GM19395 (cell line): ENCODE measurements around the gene PPIE.
"Not testable (repeated sequence)": the region's sequence is repeated elsewhere in the genome, so short reads cannot be mapped to it uniquely, and the experiment has no call there.

Experiments used
- ATAC-seq: cut with Tn5 transposase; IDR thresholded peaks from one replicate; pipeline ENCODE4 v1.9.1; 2021; ENCODE audit warnings: mild to moderate bottlenecking, moderate library complexity; ENCODE audit not compliant: unreplicated experiment

The PPIE gene

DNA sequence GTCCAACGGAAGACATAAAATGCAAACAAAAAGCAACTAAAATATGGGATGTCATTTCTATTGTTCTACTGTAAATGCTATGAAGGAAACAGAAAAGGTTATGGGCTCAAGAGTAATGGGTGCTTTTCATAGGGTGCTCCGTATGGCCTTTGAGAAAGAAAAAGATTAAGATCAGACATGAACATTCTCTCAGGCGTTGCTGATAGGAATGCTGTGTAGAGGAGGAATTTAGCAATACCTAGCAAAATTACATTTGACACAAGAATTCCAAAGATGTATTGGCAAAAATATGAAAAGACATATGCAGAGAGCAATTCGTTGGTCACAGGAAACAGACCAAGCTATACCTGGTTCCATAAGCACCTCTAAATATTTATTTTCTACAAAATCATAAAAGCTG lies 38.2 kb downstream of the PPIE start:
- ATAC-seq: no peak

DNA sequence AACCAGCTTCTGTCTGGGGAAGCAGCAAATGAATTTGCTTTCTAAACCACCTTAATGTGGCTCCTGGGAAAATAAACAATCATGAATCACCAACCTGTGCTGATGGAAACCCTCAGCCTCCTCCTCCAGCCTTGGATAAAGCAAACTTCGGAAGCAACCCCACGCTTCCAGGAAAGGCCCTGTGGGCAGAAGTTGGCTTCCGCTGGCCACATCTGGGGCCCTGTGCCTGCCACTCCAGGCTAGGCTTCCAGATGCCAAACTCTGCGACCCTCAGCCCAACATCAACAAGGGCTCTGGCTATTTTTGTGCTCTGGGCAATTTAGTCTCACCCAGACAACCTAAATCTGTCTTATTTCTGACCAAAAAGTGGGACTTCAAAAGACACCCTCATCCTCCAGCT lies 38.6 kb downstream of the PPIE start:
- no peak for ATAC-seq

GRCh38 chr1:39777896-39778295 lies 39.2 kb downstream of the PPIE start:
- not testable (repeated sequence) for ATAC-seq

DNA sequence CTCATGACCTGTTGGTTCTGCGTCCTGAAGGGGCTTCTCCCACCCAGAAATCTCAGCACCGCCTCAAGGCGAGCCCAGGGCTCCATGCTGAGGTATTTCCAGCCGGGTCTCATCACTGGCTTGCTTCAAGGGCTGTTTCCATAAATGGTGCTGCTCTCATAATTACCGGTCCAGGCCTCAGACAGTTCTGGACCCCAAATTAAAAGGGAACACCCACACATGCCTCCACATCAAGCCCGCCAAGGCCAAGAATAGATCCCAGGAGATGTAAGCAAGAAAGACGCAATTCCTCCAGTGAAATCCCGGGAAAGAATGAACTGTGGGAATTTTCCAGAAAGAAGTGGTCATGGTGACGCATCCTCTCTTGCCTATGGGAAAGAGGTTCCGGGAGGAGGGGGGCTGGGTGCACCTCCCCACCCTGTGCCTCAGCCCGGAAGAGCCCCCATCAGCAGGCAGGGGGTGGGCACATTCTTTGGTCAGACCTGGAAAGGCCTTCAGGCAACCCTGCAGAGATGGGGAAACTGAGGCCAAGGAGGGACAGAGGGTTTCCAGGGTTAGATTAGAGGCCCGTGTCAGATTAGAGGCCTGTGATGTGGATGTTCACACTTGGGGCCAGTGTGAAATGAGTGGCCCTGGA lies 39.9 kb downstream of the PPIE start:
- ATAC-seq: not testable (repeated sequence)

GRCh38 chr1:39779137-39779536 lies 40.5 kb downstream of the PPIE start:
- ATAC-seq: no peak

DNA sequence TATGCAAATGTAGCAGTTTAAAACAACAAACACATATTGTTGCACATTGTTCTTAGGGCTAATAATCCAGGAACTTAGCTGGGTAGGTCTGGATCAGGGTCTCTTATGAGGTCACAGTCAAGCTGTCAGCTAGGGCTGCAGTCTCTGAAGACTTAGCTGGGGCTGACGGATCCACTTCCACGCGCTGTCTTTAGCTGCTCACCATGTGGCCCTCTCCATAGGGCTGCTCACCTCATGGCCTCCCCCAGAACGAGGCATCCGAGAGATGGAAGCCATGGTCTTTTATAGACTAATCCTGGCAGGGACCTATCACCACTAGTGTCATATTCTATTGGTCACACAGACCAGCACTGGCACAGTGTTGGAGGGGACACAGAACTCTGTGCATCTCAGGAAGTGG lies 41.1 kb downstream of the PPIE start:
- ATAC-seq: no peak

DNA sequence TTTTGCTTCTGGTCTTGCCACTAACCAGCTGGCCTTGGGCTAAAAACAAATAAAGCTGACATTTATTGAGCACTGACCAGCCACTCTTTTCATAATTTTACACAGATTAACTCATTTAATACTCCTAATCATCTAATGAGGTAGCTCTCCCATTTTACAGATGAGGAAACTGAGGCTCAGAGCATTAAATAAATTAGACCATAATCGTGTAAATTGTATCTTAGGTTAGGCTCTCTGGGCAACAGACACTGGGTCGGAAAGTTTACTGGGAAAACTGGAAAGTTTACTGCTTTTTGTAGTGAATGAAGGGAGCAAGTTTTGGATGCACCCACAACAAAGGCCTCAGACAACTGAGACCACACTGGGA lies 42.6 kb downstream of the PPIE start:
- ATAC-seq: no peak

DNA sequence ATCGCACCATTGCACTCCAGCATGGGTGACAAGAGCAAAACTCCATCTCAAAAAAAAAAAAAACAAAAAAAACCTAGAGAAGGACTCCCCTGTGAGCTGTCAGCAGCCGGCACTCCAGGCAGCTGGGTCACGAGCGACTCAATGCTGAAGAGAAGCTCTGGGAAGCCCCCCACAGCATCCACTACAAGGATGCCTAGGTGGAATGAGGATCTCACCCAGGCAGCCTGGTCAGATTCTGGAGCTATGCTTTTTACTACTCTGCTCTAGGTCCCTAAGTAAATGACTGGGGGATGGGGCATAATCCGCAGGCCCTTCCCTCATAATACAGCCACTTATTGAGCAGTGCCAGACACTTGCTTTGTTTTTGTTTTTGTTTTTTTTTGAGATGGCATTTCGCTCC lies 43.4 kb downstream of the PPIE start:
- ATAC-seq: no peak

DNA sequence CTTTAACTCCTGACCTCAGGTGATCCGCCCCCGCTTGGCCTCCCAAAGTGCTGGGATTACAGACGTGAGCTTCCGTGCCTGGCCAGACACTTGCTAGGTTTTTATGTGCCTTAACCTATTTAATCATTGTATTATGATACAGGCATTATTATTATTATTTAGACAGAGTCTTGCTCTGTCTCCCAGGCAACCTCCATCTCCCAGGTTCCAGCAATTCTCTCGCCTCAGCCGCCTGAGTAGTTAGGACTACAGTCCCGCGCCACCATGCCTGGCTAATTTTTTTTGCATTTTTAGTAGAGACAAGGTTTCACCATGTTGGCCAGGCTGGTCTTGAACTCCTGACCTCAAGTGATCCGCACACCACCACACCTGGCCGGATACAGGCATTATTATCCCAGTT lies 44.0 kb downstream of the PPIE start:
- not testable (repeated sequence) for ATAC-seq

GRCh38 chr1:39786303-39787107 lies 47.8 kb downstream of the PPIE start:
- not testable (repeated sequence) for ATAC-seq

GRCh38 chr1:39787108-39787375 lies 48.4 kb downstream of the PPIE start:
- ATAC-seq: not testable (repeated sequence)

- no peak for ATAC-seq
These were observed 48.8 kb downstream of the PPIE start for GRCh38 chr1:39787468-39787867.

- not testable (repeated sequence) for ATAC-seq
These were observed 49.3 kb downstream of the PPIE start for GRCh38 chr1:39787964-39788363.

- ATAC-seq: peak; percentile 23
These were observed 49.7 kb downstream of the PPIE start for GRCh38 chr1:39788426-39788757.

DNA sequence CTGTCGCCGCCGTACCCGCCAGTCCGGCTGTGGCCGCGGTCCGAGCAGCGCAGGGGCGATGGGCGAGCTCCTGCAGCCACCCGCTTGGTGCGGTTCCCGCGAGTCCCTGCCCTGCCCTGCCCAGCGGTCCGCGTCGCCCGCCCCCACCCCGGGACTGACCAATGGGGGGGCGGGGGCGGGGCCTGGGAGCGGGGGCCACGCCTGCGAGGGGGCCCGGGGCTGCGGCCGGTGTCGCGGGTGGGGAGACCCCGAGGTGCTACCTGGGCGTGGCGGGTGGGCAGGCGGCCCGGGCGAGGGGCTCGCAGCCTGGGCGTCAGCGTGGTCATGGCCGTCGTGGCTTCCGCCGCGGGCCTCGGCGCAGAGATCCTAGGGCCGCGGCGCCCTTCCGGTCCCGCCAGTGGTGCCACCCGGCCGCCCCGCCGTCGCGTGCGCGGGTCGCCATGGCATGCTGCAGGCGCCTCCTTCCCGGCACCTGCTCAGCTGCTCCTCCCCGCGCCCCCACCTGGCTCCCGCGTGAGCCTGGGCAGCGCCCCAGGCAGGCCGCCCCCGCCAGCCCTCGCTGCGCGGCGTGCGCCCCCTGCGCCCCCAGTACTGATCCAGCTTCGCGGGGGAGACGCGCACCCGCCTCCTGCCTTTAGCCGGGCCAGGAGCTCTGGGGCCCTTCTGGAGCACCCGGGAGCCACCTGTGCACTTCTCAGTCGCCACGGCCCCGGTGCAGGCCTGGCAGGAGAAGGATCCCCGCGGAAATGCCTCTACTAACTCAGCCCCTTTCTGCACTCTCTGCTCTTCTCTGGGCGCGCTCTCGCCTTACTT lies 50.3 kb downstream of the PPIE start, which contains the start of gene BMP8B:
BMP8B (minus strand) TSS at position 108 of the 813 bp plus-strand sequence. CDS start 380 bp downstream, outside the sequence.
- ATAC-seq: peak; percentile 57

- ATAC-seq: no peak
These were observed 51.0 kb downstream of the PPIE start for GRCh38 chr1:39789571-39790110.

DNA sequence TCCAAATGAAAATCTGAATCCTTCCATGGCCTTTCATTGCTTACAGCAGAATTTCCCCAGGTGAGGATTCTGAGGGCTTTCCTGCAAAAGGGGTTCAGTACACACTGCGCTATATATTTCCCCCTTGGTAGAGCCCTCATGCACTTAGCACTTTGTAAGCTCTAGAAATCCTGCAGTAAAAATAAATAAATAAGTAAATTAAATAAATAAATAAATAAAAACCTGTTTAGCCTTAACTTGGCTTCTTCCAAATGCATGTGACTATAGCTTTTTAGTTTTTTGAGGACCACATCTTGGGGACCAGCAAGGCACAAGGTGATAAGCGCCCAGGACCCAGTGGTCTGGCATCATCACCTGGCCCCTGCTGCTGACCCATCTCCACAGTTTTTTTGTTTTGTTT lies 53.2 kb downstream of the PPIE start:
- ATAC-seq: no peak

- ATAC-seq: no peak
These were observed 57.0 kb downstream of the PPIE start for GRCh38 chr1:39795651-39796050.

GRCh38 chr1:39798859-39799769 lies 60.4 kb downstream of the PPIE start:
- peak; percentile 85 for ATAC-seq

DNA sequence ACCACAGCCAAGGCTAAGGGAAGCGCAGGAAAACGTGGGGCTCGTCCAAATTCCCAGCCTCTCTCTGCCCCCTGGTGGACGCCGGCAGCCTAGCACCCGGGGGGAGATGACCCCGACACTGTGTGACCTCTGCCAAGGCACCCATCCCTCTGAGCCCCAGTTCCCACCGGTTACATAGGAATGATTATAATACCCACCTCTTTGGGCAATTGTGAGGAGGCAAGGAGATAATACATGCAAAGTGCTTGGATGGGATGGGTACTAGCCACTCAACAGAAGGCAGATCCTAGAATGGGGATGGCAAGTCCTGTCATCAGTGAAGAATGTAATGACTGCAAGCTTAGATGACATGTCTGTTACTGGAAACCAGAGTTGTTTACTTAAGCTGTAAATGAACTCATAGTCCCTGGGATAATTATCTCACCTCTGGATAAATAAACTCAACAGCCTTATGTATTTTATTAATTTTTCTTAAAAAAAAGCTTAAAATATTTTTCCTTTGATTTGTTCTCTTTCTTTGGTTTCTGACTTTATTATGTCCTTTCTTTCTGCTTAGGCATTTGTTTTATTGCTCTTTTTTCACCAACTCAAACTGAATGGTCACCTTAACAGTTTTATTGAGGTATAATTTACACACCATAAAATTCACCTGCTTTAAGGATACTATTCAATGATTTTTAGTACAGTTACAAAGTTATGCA lies 61.2 kb downstream of the PPIE start:
- peak; percentile 56 for ATAC-seq
